Neural cell (in vitro differentiated cells): ENCODE data around the gene GRAMD4. TPM values are rescaled to one million over a fixed set of nuclear protein-coding genes. Genes with fewer than 3 reads are reported as not detected.

ENCODE experiments used
- H2AFZ ChIP-seq: fragments of 200-600, 300-800 bp; sonication (generic), shearing (Covaris generic); 2 replicates; pipeline ENCODE4 v1.6.0; 2014; ENCODE audit warnings: low read depth, mild to moderate bottlenecking, antibody characterized with exemption, low read length, moderate library complexity
- H3F3A ChIP-seq: fragments of 200-600 bp; shearing (Covaris generic); 2 replicates; pipeline ENCODE4 v1.6.1; 2016; ENCODE audit warnings: mild to moderate bottlenecking, moderate library complexity, mixed read lengths, antibody characterized with exemption, low read length; ENCODE audit not compliant: insufficient read depth, poor library complexity, severe bottlenecking
- H3K27ac ChIP-seq: fragments of 200-600, 300-800 bp; sonication (generic), shearing (Covaris generic); 2 replicates; pipeline ENCODE4 v1.5.1; 2014; ENCODE audit warnings: mild to moderate bottlenecking, low read length, moderate library complexity
- H3K27me3 ChIP-seq: fragments of 300-800, 200-600 bp; sonication (generic), shearing (Covaris generic); 2 replicates; pipeline ENCODE4 v1.6.0; 2014; ENCODE audit warnings: mild to moderate bottlenecking, low read depth, low read length, moderate library complexity; ENCODE audit not compliant: insufficient read depth
- H3K36me3 ChIP-seq: fragments of 300-800, 200-600 bp; sonication (generic), shearing (Covaris generic); 2 replicates; pipeline ENCODE4 v1.5.1; 2014; ENCODE audit warnings: mild to moderate bottlenecking, antibody characterized with exemption, low read length, moderate library complexity; ENCODE audit not compliant: insufficient read depth
- H3K4me2 ChIP-seq: fragments of 300-800, 200-600 bp; sonication (generic), shearing (Covaris generic); 2 replicates; pipeline ENCODE4 v1.6.0; 2014; ENCODE audit warnings: mild to moderate bottlenecking, low read length
- H3K4me3 ChIP-seq: fragments of 300-800, 200-600 bp; sonication (generic), shearing (Covaris generic); 2 replicates; pipeline ENCODE4 v1.5.1; 2014; ENCODE audit warnings: mild to moderate bottlenecking, low read length, moderate library complexity
- H3K79me2 ChIP-seq: fragments of 200-600 bp; shearing (Covaris generic); replicated peaks from 2 replicates; pipeline ENCODE4 v1.6.0; 2014; ENCODE audit warnings: mild to moderate bottlenecking, low read length, moderate library complexity; ENCODE audit not compliant: insufficient read depth
- H3K9ac ChIP-seq: fragments of 300-800, 200-600 bp; sonication (generic), shearing (Covaris generic); 2 replicates; pipeline ENCODE4 v1.6.1; 2016; ENCODE audit warnings: mild to moderate bottlenecking, low read length, mixed read lengths
- H3K9me2 ChIP-seq: fragments of 200-600 bp; shearing (Covaris generic); 2 replicates; pipeline ENCODE4 v1.6.1; 2016; ENCODE audit warnings: mild to moderate bottlenecking, low read length, mixed read lengths; ENCODE audit not compliant: insufficient read depth
- H3K9me3 ChIP-seq: fragments of 200-600, 300-800 bp; sonication (generic), shearing (Covaris generic); 2 replicates; pipeline ENCODE4 v1.6.1; 2016; ENCODE audit warnings: mild to moderate bottlenecking, mixed run types, low read length, moderate library complexity, mixed read lengths
- H4K20me1 ChIP-seq: fragments of 200-600 bp; shearing (Covaris generic); 2 replicates; pipeline ENCODE4 v1.6.1; 2016; ENCODE audit warnings: mild to moderate bottlenecking, mixed run types; ENCODE audit not compliant: insufficient read depth
- CTCF ChIP-seq: fragments of 450-650 bp; IDR thresholded peaks from 2 replicates; pipeline ENCODE4 v1.5.1; 2014; ENCODE audit warnings: antibody characterized with exemption, mild to moderate bottlenecking, moderate library complexity; ENCODE audit not compliant: poor library complexity, severe bottlenecking
- EP300 ChIP-seq: fragments of 450-650 bp; conservative IDR thresholded peaks from 2 replicates; pipeline ENCODE4 v1.6.1; 2014; ENCODE audit warnings: antibody characterized with exemption, mild to moderate bottlenecking, moderate library complexity; ENCODE audit not compliant: poor library complexity, severe bottlenecking
- EZH2 ChIP-seq: fragments of 200-600, 300-800 bp; shearing (Covaris generic), sonication (generic); IDR thresholded peaks from 2 replicates; pipeline ENCODE4 v1.6.1; 2014; ENCODE audit warnings: antibody characterized with exemption, low read length, borderline replicate concordance, mild to moderate bottlenecking; ENCODE audit not compliant: insufficient read depth, poor library complexity, severe bottlenecking
- MXI1 ChIP-seq: fragments of 450-650 bp; conservative IDR thresholded peaks from 2 replicates; pipeline ENCODE4 v1.6.1; 2014; ENCODE audit warnings: antibody characterized with exemption, mild to moderate bottlenecking; ENCODE audit not compliant: poor library complexity, severe bottlenecking
- POLR2AphosphoS5 ChIP-seq: IDR thresholded peaks from 2 replicates; pipeline ENCODE4 v1.6.1; 2012
- RAD21 ChIP-seq: fragments of 450-650 bp; conservative IDR thresholded peaks from 2 replicates; pipeline ENCODE4 v1.6.1; 2014; ENCODE audit warnings: antibody characterized with exemption, mild to moderate bottlenecking, moderate library complexity
- SMC3 ChIP-seq: fragments of 450-650 bp; conservative IDR thresholded peaks from 2 replicates; pipeline ENCODE4 v1.6.1; 2014; ENCODE audit warnings: antibody characterized with exemption, mild to moderate bottlenecking, moderate library complexity; ENCODE audit not compliant: poor library complexity
- TAF1 ChIP-seq: IDR thresholded peaks from 2 replicates; pipeline ENCODE4 v1.6.1; 2012; ENCODE audit warnings: low read depth
- polyA plus RNA-seq: library from polyadenylated mRNA; depleted of rRNA; stranded (reverse); fragments of >200 nt; gene quantifications from 2 replicates; pipeline ENCODE4 v1.2.3, GENCODE V29; 2014
- TF ChIP-seq, protein P1 (sequence below): IDR thresholded peaks from 2 replicates; pipeline ENCODE4 v1.6.1; 2012; ENCODE audit warnings: borderline replicate concordance

The GRAMD4 gene
- polyA plus RNA-seq, 1 donor from 2014 or later, result 35.6 TPM

- H3K9me2 ChIP-seq, result no peaks in the 10 kb centered on the region
- H3F3A ChIP-seq, result no peaks in the 10 kb centered on the region
- no peaks in the 10 kb centered on the region for H3K27me3 ChIP-seq
- TF ChIP-seq POLR2AphosphoS5 (no peak), EP300 (no peak), EZH2 (no peak)
- H3K27ac ChIP-seq, result no peak overlapping the region
- no peak overlapping the region for H3K4me3 ChIP-seq
- H3K9ac ChIP-seq, result no peak overlapping the region
- no peak overlapping the region for H2AFZ ChIP-seq
- no peak overlapping the region for H3K4me2 ChIP-seq
- H3K9me3 ChIP-seq, result no peaks in the 10 kb centered on the region
- peaks cover 17% of the 10 kb centered on the region for H3K79me2 ChIP-seq
- no peaks in the 10 kb centered on the region for H3K36me3 ChIP-seq
- H4K20me1 ChIP-seq, result no peaks in the 10 kb centered on the region
These were observed 104.9 kb downstream of the GRAMD4 start for GRCh38 chr22:46725096-46725495.

DNA sequence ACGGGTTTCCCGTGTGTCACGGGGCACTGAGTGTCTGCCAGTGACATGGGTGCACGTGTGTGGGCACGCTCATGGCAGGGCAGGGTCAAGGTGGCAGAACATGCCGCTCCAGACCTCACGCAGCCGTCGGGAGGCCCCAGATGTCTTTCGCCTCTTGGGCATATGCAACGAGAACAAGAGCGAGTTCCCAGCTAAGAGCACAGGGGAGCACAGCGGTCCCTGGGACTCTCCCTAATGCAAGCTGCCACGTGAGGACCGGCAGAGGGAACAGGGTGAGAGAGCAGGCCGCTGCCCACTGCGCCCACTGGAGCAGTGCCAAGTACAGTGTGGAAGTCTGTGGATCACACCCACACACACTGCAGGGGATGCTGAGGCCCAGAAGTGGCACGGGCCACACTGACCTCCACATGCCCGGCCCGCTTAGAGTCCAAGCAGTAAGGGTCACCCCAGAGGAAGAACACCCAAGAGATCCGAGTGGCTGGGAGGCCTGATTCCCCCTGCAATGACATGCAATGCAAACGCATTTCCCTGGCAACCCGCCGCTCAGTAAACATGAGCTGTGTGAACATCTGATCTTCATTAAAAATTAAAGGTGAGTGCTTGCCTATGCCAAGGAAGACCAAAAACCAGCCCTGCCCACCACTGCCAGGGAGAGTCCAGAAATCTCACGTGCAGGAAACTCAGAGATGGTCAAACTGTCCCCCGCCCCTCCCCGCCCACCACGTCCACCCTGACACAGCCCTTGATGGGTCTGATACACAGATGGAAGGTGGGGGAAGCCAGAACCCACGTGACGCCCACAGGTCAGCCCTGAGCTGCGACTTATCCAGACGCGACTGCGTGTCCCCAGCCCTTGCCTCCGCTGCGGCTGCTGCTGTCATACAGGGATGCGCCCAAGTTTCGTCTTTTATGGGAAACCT is 106.1 kb downstream of the GRAMD4 start:
- peaks cover 17% of the 10 kb centered on the region for H3K79me2 ChIP-seq
- no peaks in the 10 kb centered on the region for H3F3A ChIP-seq
- H3K36me3 ChIP-seq, result no peaks in the 10 kb centered on the region
- no peak for TF ChIP-seq EZH2
- TF ChIP-seq EP300, result no peak
- no peak for TF ChIP-seq RAD21
- TF ChIP-seq, protein P1, sequence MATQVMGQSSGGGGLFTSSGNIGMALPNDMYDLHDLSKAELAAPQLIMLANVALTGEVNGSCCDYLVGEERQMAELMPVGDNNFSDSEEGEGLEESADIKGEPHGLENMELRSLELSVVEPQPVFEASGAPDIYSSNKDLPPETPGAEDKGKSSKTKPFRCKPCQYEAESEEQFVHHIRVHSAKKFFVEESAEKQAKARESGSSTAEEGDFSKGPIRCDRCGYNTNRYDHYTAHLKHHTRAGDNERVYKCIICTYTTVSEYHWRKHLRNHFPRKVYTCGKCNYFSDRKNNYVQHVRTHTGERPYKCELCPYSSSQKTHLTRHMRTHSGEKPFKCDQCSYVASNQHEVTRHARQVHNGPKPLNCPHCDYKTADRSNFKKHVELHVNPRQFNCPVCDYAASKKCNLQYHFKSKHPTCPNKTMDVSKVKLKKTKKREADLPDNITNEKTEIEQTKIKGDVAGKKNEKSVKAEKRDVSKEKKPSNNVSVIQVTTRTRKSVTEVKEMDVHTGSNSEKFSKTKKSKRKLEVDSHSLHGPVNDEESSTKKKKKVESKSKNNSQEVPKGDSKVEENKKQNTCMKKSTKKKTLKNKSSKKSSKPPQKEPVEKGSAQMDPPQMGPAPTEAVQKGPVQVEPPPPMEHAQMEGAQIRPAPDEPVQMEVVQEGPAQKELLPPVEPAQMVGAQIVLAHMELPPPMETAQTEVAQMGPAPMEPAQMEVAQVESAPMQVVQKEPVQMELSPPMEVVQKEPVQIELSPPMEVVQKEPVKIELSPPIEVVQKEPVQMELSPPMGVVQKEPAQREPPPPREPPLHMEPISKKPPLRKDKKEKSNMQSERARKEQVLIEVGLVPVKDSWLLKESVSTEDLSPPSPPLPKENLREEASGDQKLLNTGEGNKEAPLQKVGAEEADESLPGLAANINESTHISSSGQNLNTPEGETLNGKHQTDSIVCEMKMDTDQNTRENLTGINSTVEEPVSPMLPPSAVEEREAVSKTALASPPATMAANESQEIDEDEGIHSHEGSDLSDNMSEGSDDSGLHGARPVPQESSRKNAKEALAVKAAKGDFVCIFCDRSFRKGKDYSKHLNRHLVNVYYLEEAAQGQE, result no peak
- no peak for TF ChIP-seq MXI1
- TF ChIP-seq CTCF, result no peak
- no peak for TF ChIP-seq POLR2AphosphoS5
- H4K20me1 ChIP-seq, result no peaks in the 10 kb centered on the region
- H3K9me3 ChIP-seq, result no peaks in the 10 kb centered on the region
- H2AFZ ChIP-seq, result no peak overlapping the region
- H3K4me3 ChIP-seq, result no peak overlapping the region
- H3K9me2 ChIP-seq, result no peaks in the 10 kb centered on the region
- no peak overlapping the region for H3K9ac ChIP-seq
- no peaks in the 10 kb centered on the region for H3K27me3 ChIP-seq
- no peak overlapping the region for H3K27ac ChIP-seq
- no peak overlapping the region for H3K4me2 ChIP-seq

- TF ChIP-seq, protein P1, result no peak
- TF ChIP-seq RAD21, result no peak
- TF ChIP-seq MXI1, result no peak
- no peak for TF ChIP-seq CTCF
- TF ChIP-seq EZH2, result no peak
- TF ChIP-seq TAF1, result no peak
- TF ChIP-seq SMC3, result no peak
- TF ChIP-seq POLR2AphosphoS5, result no peak
- TF ChIP-seq EP300, result no peak
- Histone ChIP-seq H3K4me2 (no peak overlapping the region), H2AFZ (no peak overlapping the region), H3K9ac (no peak overlapping the region), H3K36me3 (no peaks in the 10 kb centered on the region), H3K9me3 (no peaks in the 10 kb centered on the region), H3K27ac (no peak overlapping the region), H3K79me2 (peaks cover 17% of the 10 kb centered on the region), H3K4me3 (no peak overlapping the region), H3K27me3 (no peaks in the 10 kb centered on the region), H3K9me2 (no peaks in the 10 kb centered on the region), H3F3A (no peaks in the 10 kb centered on the region), H4K20me1 (no peaks in the 10 kb centered on the region)
These were observed 106.8 kb downstream of the GRAMD4 start for GRCh38 chr22:46726986-46727317.
